HG02610 (cell line): ENCODE measurements around the gene CCDC192.
"Not testable (repeated sequence)": the region's sequence is repeated elsewhere in the genome, so short reads cannot be mapped to it uniquely, and the experiment has no call there.

Experiments used
- ATAC-seq: cut with Tn5 transposase; IDR thresholded peaks from one replicate; pipeline ENCODE4 v1.9.1; 2021; ENCODE audit warnings: mild to moderate bottlenecking, moderate library complexity; ENCODE audit not compliant: unreplicated experiment

CCDC192 gene

DNA sequence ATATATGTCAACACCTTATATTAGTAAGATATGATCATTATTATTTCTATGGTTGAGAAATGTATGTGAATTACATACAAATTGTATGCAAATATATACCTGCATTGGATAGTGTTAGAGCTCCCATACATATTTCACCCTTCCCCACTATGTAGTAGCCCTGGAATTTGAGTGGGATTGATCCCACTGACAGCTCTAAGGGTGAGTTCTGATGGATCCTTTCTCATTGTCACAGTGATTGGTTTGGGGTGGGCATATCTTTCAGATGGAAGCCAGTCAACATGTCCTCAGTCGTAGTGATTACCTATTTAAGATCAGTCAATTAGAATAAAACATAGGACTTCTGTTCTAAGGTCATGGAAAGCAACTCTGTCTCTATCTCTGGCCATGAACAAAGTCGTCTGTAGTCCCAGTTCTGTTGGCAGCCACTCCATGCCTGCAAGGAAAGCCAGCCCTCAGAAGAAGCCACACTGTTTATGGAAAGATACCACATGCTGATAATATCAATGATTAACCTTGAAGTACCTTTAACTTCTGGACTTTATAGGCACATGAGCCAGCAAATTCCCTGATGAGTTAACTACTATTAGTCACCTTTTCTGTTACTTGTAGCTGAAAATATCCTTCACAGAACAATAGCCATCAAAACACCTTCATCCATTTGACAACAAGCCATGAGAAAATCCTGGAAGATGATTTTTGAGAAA, 5.1 kb upstream of the CCDC192 start:
- no peak for ATAC-seq

GRCh38 chr5:127699416-127699815, 3.8 kb upstream of the CCDC192 start:
- ATAC-seq = no peak

DNA sequence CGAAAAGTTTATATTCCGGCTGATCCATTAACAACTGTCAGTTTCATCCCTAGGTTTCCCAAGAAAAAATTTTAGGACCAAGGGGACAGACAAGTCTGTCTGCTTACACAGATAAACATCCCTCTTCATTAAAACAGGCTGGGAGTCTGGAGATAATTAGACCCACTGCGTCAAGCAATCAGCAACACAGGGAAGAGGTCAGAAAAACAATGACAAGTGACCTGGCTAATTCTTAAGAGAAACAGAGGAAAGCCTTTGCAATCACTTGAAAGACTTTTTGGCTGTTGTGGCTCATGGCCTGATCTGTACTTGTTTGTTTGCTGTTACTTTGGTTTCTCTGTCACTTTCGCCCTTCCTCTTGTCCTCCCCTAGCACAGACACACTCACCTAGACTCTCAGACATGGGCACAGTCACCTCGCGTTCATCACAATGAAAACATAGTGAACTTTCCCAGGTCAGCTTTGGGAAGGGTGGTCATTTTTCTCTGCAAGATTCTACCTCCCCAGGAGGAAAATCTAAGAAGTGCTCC, 2.9 kb upstream of the CCDC192 start:
- no peak for ATAC-seq

- no peak for ATAC-seq
Measured at GRCh38 chr5:127702434-127702833, 757 bp upstream of the CCDC192 start.

DNA sequence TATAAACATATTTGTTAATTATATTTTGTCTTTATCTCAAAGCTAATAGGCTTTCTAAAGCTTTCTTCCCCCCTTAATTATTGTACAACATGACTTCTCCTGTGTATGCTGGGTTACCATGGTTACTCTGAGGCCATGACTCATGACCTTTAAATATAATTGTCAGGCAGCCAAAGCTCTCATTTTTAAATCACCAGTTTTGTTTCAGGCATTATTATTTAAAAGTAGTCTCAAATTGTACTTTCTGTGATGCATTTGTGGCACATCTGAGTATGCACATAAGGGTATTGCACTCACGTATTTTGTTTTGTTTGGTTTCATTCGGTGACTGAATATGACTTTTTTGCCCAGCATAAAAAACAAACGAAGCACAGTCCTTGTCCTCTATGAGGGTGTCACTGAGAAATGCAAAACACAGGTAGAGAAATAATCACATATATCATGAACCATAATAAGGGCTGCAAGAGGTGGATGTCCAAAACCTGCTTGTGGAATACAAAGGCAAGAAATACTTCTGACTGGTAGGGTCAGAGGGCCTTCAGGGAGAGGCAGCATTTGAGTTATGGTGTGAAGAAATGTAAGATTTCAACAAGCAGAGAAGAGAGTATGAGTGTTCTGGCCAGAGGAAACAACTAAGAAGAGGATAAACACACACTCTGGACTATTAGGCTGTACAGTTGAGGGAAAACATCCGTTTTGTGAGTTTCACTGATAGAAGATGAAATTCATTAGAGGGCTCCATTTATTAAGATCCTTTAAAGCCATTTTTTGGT, 2.1 kb downstream of the CCDC192 start:
- peak; percentile 57 for ATAC-seq

GRCh38 chr5:127706691-127707090, 3.5 kb downstream of the CCDC192 start:
- no peak for ATAC-seq

GRCh38 chr5:127707209-127707608, 4.0 kb downstream of the CCDC192 start:
- no peak for ATAC-seq

DNA sequence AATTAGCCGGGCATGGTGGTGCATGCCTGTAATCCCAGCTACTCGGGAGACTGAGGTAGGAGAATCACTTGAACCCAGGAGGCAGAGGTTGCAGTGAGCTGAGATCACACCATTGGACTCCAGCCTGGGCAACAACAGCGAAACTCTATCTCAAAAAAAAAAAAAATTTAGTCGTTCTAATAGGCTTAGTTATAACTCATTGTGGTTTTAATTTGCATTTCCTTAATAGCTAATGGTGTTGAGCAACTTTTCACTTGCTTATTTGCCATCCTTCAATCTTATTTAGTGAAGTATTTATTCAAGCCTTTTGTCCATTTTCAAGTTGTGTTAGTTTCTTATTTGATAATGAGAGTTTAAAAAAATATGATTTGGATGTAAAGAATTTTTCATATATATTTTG, 9.9 kb downstream of the CCDC192 start:
- not testable (repeated sequence) for ATAC-seq

GRCh38 chr5:127718181-127718580, 15.0 kb downstream of the CCDC192 start:
- ATAC-seq = no peak

DNA sequence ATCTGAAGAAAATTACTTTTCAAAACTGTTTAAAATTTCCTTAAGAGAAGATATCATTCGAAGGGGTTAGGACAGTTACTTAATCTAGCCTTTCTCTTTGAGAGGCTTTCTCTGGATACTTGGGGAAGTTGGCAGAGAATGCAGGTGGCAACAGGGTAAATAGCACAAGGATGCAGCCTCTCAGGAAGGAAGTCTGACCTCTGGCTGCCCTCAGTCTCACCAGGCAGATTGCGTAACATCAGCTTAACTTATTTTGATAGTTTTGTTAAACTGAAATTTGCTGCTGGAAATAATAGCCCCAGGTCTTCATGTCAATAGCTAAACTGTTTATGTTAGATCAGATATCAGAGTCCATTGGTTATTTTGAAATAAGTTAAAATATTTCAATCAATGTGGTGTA, 20.4 kb downstream of the CCDC192 start:
- no peak for ATAC-seq

DNA sequence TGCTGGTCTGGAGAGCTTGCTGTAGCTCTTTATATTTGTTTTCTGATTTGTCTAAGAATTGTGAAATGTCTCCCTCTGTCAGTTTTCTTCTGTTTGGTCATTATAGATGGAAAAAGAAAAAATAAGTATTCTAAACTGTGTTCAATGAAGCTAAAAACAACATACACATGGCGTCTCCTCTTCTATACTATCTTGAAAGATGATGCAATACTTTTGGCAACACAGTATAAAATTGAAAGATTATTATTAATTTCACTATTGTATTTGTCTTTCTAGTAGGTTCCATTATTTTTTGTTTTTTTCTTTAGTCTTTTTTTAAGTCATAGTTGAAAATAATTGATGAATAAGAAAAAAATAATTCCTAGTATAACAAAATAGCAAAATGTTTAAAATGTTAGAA, 22.5 kb downstream of the CCDC192 start:
- no peak for ATAC-seq

DNA sequence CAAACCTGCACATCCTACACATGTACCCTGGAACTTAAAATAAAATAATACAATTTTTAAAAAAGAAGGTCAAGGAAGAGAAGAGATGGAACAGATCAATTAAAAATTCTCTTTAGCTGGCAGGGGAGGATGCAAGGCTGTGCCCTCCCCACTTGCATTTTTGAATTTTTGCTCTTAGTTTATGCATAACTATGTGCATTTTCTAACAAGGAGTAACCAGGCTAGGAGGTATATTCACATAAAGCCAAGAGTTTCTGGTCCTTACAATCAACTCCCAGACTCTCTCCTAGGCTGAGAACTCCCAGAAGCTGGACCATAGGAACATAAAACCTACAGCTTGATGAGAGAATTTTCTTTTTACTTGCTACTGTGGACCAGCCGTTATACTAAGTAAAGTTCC, 29.8 kb downstream of the CCDC192 start:
- ATAC-seq = no peak

DNA sequence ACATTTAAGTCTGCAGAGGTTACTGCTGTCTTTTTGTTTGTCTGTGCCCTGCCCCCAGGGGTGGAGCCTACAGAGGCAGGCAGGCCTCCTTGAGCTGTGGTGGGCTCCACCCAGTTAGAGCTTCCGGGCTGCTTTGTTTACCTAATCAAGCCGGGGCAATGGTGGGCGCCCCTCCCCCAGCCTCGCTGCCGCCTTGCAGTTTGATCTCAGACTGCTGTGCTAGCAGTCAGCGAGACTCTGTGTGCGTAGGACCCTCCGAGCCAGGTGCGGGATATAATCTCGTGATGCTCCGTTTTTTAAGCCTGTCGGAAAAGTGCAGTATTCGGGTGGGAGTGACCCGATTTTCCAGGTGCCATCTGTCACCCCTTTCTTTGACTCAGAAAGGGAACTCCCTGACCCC, 36.2 kb downstream of the CCDC192 start:
- not testable (repeated sequence) for ATAC-seq

DNA sequence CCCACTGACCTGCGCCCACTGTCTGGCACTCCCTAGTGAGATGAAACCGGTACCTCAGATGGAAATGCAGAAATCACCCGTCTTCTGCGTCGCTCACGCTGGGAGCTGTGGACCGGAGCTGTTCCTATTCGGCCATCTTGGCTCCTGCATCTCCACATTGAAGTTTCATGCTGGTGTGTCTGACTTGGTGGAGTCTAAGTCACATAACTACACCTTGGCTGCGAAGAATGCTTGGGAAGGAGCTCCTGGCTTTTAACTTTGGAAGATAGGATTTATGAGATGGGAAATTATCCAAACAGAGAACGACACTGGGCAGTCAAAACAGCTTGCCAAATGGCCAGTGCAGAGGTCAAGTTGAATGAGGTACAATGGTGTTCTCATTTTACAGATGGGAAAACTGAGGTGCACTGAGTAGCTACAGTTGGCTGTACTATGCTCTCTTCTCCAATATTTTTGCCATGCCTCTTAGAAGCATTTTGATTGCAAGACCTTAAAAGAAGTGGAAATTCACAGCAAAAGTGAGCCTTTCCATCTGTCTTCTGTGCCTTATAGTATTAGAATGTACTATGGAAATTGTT, 36.7 kb downstream of the CCDC192 start:
- ATAC-seq = no peak

DNA sequence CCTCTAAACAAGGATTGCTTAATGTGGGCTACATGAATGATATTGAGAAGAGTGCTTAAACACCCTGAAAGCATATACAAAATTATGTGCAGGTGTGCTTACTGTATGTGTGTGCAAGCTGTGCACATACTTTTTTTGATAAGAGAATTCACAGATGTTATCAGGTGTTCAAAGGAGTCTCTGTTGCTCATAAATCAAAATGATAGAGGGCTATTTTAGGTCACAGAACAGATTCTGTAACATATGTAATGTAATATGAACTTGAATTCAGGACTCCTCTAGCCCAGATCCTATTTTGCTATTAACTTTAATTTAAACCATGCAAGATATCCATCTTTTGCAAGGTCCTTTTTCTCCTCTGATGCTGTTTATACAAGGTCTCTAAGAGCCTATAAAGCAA, 38.2 kb downstream of the CCDC192 start:
- no peak for ATAC-seq

DNA sequence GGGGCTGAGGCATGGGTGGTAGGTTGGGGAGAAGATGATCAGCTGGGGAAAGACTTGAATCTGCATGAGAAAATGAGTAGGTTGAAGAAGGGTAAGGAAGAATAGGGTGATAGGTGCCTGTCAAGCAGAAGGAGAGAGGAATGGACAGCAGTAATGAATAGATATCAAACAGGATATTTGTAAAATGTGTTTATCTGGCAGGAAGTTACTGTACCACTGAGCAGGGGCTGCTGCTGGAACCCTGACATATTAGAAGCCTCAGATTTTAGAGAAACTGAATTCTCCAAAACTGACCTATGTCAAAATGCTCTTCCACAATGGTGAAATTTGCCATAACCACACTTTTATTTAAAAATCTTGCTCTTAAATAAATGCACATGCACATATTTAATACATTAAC, 41.0 kb downstream of the CCDC192 start:
- no peak for ATAC-seq

GRCh38 chr5:127746756-127747155, 43.6 kb downstream of the CCDC192 start:
- no peak for ATAC-seq

DNA sequence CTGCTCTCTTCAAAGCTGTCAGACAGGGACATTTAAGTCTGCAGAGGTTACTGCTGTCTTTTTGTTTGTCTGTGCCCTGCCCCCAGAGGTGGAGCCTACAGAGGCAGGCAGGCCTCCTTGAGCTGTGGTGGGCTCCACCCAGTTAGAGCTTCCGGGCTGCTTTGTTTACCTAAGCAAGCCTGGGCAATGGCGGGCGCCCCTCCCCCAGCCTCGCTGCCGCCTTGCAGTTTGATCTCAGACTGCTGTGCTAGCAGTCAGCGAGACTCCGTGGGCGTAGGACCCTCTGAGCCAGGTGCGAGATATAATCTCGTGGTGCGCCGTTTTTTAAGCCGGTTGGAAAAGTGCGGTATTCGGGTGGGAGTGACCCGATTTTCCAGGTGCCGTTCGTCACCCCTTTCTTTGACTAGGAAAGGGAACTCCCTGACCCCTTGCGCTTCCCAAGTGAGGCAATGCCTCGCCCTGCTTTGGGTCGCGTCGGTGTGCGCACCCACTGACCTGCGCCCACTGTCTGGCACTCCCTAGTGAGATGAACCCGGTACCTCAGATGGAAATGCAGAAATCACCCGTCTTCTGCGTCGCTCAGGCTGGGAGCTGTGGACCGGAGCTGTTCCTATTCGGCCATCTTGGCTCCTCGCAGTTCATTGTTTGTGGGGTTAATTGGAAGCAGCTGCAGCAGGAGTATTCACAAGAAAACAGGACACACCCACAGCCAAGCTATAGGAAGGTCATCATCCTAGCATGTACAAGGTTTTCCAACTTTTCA, 49.5 kb downstream of the CCDC192 start:
- ATAC-seq = not testable (repeated sequence)

DNA sequence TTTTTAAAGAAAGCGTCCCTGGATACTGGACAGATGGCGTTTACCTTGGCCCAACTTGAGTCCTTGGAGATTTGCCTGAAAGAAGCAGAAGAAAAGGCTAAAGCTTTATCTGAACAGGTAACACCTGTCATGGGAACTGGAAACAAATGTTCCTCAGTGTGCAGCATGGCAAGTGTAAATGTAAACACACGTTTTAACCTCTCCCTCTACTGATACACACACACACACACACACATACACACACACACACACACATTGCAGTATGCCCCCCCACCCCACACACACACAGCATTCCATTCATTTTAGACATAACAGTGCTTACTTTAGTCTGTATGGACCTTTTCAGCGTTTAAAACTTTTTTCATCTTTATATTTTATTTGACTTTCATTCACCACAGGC, 51.1 kb downstream of the CCDC192 start:
- ATAC-seq = no peak

DNA sequence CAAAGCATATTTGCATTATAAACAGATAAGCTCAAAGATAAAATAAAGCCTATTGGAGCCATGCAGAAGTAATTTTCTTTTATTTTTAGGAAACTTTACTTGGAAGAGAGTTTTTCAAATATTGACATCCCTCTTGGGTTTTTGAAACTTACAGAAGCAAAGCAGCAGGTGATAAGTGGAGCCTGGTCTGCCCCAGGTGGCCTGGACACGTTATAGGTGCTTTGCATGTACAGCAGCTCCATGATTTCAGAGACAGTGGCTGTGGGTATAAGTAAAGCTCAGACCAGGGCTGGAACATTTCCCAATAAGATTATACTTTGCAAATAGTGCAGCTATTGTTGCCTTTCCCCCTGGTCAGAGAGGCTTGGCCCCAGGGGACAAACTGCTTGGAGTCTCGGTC, 51.5 kb downstream of the CCDC192 start:
- no peak for ATAC-seq

GRCh38 chr5:127757576-127757975, 54.4 kb downstream of the CCDC192 start:
- peak; percentile 80 for ATAC-seq
